OCI-LY3 (cell line): ENCODE data around the gene PRICKLE2.
A peak's percentile ranks its signal among the peaks of the same experiment; 100 is the strongest.

Source experiments
- H2AFZ ChIP-seq: fragments of 200-600, 300-600 bp; shearing (Covaris generic); 2 replicates; pipeline ENCODE4 v1.6.0; 2014; ENCODE audit warnings: antibody characterized with exemption, low read depth, low read length
- H3K27ac ChIP-seq: fragments of 200-600, 300-600 bp; sonication (generic); 2 replicates; pipeline ENCODE4 v1.5.1; 2014; ENCODE audit warnings: mild to moderate bottlenecking, low read length, moderate library complexity, mixed read lengths
- H3K27me3 ChIP-seq: fragments of 200-600, 300-600 bp; sonication (generic); 2 replicates; pipeline ENCODE4 v1.6.1; 2014; ENCODE audit warnings: low read depth, low read length, mixed read lengths
- H3K36me3 ChIP-seq: fragments of 200-600, 300-600 bp; sonication (generic); replicated peaks from 2 replicates; pipeline ENCODE3; 2014; ENCODE audit warnings: low read depth, low read length, mixed read lengths
- H3K4me1 ChIP-seq: fragments of 300-600, 200-600 bp; sonication (generic); 2 replicates; pipeline ENCODE4 v1.6.1; 2014; ENCODE audit warnings: low read length, mixed read lengths
- H3K4me2 ChIP-seq: fragments of 200-600, 300-600 bp; sonication (generic); 2 replicates; pipeline ENCODE4 v1.6.1; 2014; ENCODE audit warnings: low read length, mixed read lengths
- H3K4me3 ChIP-seq: fragments of 300-600, 200-600 bp; sonication (generic); 2 replicates; pipeline ENCODE4 v1.5.1; 2014; ENCODE audit warnings: antibody characterized with exemption, mild to moderate bottlenecking, low read length, moderate library complexity
- H3K79me2 ChIP-seq: fragments of 300-600, 200-600 bp; shearing (Covaris generic); 2 replicates; pipeline ENCODE4 v1.6.1; 2014; ENCODE audit warnings: mild to moderate bottlenecking, low read length, mixed read lengths
- H3K9ac ChIP-seq: fragments of 300-600, 200-600 bp; shearing (Covaris generic); 2 replicates; pipeline ENCODE4 v1.6.0; 2014; ENCODE audit warnings: mild to moderate bottlenecking, low read length, moderate library complexity
- H3K9me3 ChIP-seq: fragments of 200-600, 300-600 bp; shearing (Covaris generic); 2 replicates; pipeline ENCODE4 v1.6.1; 2014; ENCODE audit warnings: low read length, mixed read lengths; ENCODE audit not compliant: insufficient read depth
- H4K20me1 ChIP-seq: fragments of 200-600, 300-600 bp; sonication (generic); 2 replicates; pipeline ENCODE4 v1.6.1; 2016; ENCODE audit warnings: low read length, mixed read lengths; ENCODE audit not compliant: insufficient read depth
- CTCF ChIP-seq: fragments of 200-600, 300-600 bp; sonication (generic); IDR thresholded peaks from 2 replicates; pipeline ENCODE4 v1.5.1; 2014; ENCODE audit warnings: antibody characterized with exemption, low read length, low read depth
- EZH2phosphoT487 ChIP-seq: fragments of 200-600 bp; shearing (Covaris generic); IDR thresholded peaks from 2 replicates; pipeline ENCODE4 v1.6.1; 2018; ENCODE audit warnings: antibody characterized with exemption, mixed run types, low read depth

PRICKLE2 gene

GRCh38 chr3:64163019-64163754 lies 62.1 kb downstream of the PRICKLE2 start:
- TF ChIP-seq CTCF: no peak
- peaks cover 9% of the 10 kb centered on the region for H3K4me1 ChIP-seq
- H2AFZ ChIP-seq: no peak overlapping the region
- H3K36me3 ChIP-seq: no peaks in the 10 kb centered on the region
- no peaks in the 10 kb centered on the region for H3K79me2 ChIP-seq
- no peak overlapping the region for H3K9ac ChIP-seq
- H3K4me3 ChIP-seq: no peak overlapping the region
- no peaks in the 10 kb centered on the region for H3K9me3 ChIP-seq
- peaks cover 37% of the 10 kb centered on the region for H3K27me3 ChIP-seq
- H4K20me1 ChIP-seq: no peaks in the 10 kb centered on the region
- H3K4me2 ChIP-seq: peak overlapping the region; percentile 16; the same call in 1 of the 2 replicates
- H3K27ac ChIP-seq: no peak overlapping the region

- no peaks in the 10 kb centered on the region for H4K20me1 ChIP-seq
- no peaks in the 10 kb centered on the region for H3K79me2 ChIP-seq
- peaks cover 37% of the 10 kb centered on the region for H3K27me3 ChIP-seq
- H2AFZ ChIP-seq: no peak overlapping the region
- no peaks in the 10 kb centered on the region for H3K9me3 ChIP-seq
- no peak overlapping the region for H3K4me2 ChIP-seq
- H3K4me1 ChIP-seq: peaks cover 9% of the 10 kb centered on the region
- H3K27ac ChIP-seq: no peak overlapping the region
- TF ChIP-seq CTCF (no peak), EZH2phosphoT487 (no peak)
- H3K36me3 ChIP-seq: no peaks in the 10 kb centered on the region
- no peak overlapping the region for H3K9ac ChIP-seq
- no peak overlapping the region for H3K4me3 ChIP-seq
Measured at GRCh38 chr3:64161481-64161952, 63.7 kb downstream of the PRICKLE2 start.

- no peak overlapping the region for H3K4me2 ChIP-seq
- peaks cover 9% of the 10 kb centered on the region for H3K4me1 ChIP-seq
- no peak overlapping the region for H3K27ac ChIP-seq
- H3K36me3 ChIP-seq: no peaks in the 10 kb centered on the region
- H4K20me1 ChIP-seq: no peaks in the 10 kb centered on the region
- H3K79me2 ChIP-seq: no peaks in the 10 kb centered on the region
- peaks cover 37% of the 10 kb centered on the region for H3K27me3 ChIP-seq
- H3K4me3 ChIP-seq: no peak overlapping the region
- no peak for TF ChIP-seq CTCF
- TF ChIP-seq EZH2phosphoT487: no peak
- no peak overlapping the region for H2AFZ ChIP-seq
- H3K9ac ChIP-seq: no peak overlapping the region
- H3K9me3 ChIP-seq: no peaks in the 10 kb centered on the region
Measured at GRCh38 chr3:64160000-64160695, 65.1 kb downstream of the PRICKLE2 start.

GRCh38 chr3:64158334-64158733 lies 66.9 kb downstream of the PRICKLE2 start:
- Histone ChIP-seq H3K27me3 (peaks cover 33% of the 10 kb centered on the region), H3K27ac (no peak overlapping the region), H3K9me3 (no peaks in the 10 kb centered on the region), H3K4me1 (peaks cover 3% of the 10 kb centered on the region), H3K4me3 (no peak overlapping the region), H3K79me2 (no peaks in the 10 kb centered on the region), H3K4me2 (no peak overlapping the region), H3K36me3 (no peaks in the 10 kb centered on the region), H4K20me1 (no peaks in the 10 kb centered on the region), H2AFZ (no peak overlapping the region), H3K9ac (no peak overlapping the region)
- TF ChIP-seq EZH2phosphoT487 (no peak), CTCF (no peak)
